ENCODE data around the gene FBRSL1.

Gene FBRSL1

DNA sequence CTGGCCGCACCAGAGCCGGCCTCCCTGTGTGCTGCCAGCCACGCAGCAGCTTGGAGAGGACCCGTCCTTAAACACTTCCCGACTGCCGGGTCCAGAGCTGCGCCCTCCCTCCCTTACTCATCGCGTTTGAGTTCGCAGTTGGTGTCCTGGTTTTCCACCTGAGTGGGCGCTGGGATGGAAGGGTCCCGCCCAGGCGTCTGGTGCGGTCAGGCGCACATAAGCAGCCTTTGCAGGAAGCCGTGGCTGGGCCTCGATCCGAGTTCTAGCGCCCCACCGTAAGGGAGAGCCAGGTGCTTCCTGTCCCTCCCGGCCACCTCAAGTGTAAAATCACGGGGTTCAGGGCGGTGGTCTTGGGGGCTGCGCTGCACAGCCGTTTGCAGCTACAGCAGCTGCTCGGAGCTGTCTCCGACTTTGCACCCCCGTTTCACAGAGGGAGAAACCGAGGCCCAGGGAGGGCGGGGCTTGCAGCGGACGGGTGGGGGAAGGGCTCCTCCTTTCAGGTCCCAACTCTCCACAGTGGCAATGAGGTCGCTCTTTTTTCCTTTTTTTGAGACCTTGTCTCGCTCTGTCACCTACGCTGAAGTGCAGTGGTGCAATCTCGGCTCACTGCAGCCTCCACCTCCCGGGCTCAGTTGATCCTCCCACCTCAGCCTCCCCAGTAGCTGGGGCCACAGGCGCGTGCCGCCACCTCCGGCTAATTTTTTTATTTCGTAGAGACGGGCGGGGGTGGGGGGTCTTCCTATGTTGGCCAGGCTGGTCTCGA is 69.1 kb downstream of the FBRSL1 start:
- DNase-seq (ENCODE audit: insufficient read length, low spot score) (no peak), FAIRE-seq (no peak)
- no peak for TF ChIP-seq POLR2A (IDR thresholded peaks at IDR 0.05; ENCODE audit: low read depth, low read length)

DNA sequence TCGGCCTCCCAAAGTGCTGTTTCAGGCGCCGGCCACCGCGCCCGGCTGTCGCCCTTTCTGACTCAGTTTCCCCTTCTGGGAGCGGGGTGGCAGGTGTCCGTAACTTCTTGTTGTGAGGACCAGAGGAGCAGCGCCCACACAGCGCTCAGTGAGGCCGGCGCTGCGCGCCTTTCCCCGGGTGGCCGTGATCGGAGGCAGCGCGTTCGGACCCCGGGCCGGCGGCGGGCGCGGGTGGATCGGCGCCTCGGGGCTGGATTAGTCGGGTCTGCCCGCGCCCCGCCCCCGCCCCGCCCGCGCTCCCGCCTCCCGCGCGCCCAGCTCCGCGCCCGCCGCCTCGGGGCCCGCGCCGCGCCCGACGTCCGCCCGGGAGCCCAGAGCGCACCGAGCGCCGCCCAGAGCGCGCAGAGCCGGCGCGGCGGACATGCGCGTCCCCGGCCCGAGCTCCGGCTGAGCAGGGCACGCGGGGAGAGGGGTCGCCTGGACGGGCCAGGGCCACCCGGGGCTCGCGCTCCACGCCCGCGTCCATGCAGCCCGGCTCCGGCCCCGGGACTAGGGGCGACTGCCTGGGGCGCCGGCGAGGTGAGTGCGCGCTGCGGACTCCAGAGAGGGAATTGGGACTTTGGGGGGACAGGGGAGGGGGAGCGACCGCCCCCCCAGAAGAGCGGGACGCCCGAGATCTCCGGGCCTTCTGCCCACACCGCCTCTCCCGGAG is 69.9 kb downstream of the FBRSL1 start:
- TF ChIP-seq POLR2A (IDR thresholded peaks at IDR 0.05; ENCODE audit: low read depth, low read length) = peak; percentile 39; the same call in 1 of the 2 replicates
- FAIRE-seq (no peak), DNase-seq (ENCODE audit: insufficient read length, low spot score) (peak; percentile 88)

DNA sequence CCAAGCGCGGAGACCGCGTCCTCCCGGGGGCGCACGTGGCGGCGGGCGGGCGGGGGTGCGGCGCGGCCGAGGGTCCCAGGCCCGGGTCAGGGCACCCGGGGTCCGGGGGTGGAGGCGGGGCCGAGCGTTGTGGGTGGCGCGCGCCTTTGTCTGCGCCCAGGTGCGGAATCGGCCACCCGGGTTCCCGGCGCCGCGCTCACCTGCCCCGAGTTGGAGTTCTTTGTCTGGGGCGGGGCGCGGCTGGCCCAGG is 70.3 kb downstream of the FBRSL1 start:
- FAIRE-seq (no peak), DNase-seq (ENCODE audit: insufficient read length, low spot score) (no peak)
- no peak for TF ChIP-seq POLR2A (IDR thresholded peaks at IDR 0.05; ENCODE audit: low read depth, low read length)

DNA sequence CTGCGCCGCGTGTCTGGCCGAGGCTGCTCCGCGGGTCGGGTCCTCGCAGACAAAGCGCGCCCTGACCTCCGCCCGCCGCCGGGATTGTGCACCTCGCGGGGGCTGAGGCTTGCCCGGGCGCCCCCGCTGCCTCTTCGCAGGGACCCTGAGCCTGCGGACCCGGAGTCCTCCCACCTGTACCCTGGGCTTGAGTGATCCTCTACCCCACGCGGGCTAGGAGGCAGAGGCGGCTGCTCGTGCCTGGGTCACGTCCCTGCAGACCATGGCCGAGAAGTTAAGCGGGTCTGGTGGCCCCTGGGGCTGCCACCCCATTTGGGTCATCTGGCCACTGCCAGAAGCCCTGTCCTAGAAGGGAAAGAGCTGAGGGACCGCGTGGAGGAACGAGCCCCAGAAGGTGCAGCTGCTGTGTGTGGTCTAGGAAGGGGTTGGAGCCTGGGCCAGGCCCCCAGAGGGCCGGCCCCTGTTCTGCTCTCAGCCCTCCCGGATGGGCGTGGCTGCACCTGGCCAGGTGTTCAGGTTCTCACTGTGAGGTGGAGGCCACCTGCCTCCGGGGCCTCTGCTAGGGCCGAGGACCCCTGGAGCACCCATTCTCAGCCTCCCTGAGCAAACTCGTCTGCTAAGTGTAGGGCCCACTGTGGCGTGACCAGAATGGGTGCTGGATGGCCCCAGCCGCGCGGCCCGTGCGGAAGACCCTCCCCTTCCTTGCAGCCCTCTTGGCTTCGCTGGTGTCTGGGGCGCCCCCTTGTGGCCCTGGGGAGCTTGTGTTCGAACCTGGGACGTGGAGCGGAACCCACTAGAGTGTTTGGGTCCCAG is 70.9 kb downstream of the FBRSL1 start:
- TF ChIP-seq POLR2A (IDR thresholded peaks at IDR 0.05; ENCODE audit: low read depth, low read length) = no peak
- peak; percentile 90 for DNase-seq (ENCODE audit: insufficient read length, low spot score)
- FAIRE-seq = no peak

Measured in H54 (cell line).